HFFc6 (cell line): ENCODE results near the gene CDK11B. TPM values are rescaled to one million over a fixed set of nuclear protein-coding genes. Genes with fewer than 3 reads are reported as not detected.

Experiments
- DNase-seq: peaks from one replicate; pipeline ENCODE4 v3.0.0-alpha.2; 2018
- H3K27ac Mint-ChIP-seq: 2 replicates; pipeline ENCODE4 v1.8.0; 2020; ENCODE audit warnings: mild to moderate bottlenecking, mixed read lengths
- H3K27me3 Mint-ChIP-seq: 2 replicates; pipeline ENCODE4 v1.8.0; 2021; ENCODE audit warnings: mild to moderate bottlenecking, moderate library complexity, mixed read lengths; ENCODE audit not compliant: insufficient read depth
- H3K36me3 Mint-ChIP-seq: 2 replicates; pipeline ENCODE4 v1.8.0; 2021; ENCODE audit warnings: low read depth, mixed read lengths
- H3K4me1 Mint-ChIP-seq: 2 replicates; pipeline ENCODE4 v1.8.0; 2020; ENCODE audit warnings: low read depth, mixed read lengths
- H3K4me3 Mint-ChIP-seq: 2 replicates; pipeline ENCODE4 v1.8.0; 2020; ENCODE audit warnings: mild to moderate bottlenecking, moderate library complexity, mixed read lengths
- H3K9me3 Mint-ChIP-seq: 2 replicates; pipeline ENCODE4 v1.8.0; 2020; ENCODE audit warnings: mild to moderate bottlenecking, mixed read lengths
- total RNA-seq, 6 experiments: library from RNA; stranded (reverse); fragmentation: NEBNext Ultra II Directional; extraction: Animal tissue kit (Norgen Biotek cat#: 25700); gene quantifications; 2 replicates in 1 of 6; 3 replicates in 5 of 6; pipeline ENCODE4 v1.2.3, GENCODE V29; 2021
- TF ChIP-seq, protein P1 (sequence below): fragments of 200-600 bp; sonication (generic); IDR thresholded peaks from 2 replicates; pipeline ENCODE4 v1.5.0; 2021; ENCODE audit warnings: antibody characterized with exemption, mild to moderate bottlenecking

The CDK11B gene
- total RNA-seq, 6 experiments from 2014 or later: 21.6 to 27.5 (median 24.8) TPM

DNA sequence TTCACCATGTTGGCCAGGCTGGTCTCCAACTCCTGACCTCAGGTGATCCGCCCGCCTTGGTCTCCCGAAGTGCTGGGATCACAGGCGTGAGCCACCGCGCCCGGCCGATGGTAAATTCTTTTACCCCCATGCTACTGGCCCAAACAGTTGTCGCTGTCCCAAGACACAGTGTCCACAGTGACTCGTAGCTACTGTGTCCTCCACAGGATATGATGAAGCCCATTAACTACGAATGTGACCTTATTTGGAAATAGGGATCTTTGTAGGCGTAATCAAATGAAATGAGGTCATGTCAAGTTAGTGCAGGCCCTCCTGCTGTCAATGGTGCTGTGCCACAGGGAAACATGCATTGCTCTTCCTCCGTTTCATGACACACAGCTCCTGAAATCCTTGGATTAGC is 67.4 kb downstream of the CDK11B start:
- no peaks in the 10 kb centered on the region for H3K4me1 Mint-ChIP-seq
- no peak overlapping the region for H3K4me3 Mint-ChIP-seq
- H3K9me3 Mint-ChIP-seq: no peaks in the 10 kb centered on the region
- TF ChIP-seq, protein P1, sequence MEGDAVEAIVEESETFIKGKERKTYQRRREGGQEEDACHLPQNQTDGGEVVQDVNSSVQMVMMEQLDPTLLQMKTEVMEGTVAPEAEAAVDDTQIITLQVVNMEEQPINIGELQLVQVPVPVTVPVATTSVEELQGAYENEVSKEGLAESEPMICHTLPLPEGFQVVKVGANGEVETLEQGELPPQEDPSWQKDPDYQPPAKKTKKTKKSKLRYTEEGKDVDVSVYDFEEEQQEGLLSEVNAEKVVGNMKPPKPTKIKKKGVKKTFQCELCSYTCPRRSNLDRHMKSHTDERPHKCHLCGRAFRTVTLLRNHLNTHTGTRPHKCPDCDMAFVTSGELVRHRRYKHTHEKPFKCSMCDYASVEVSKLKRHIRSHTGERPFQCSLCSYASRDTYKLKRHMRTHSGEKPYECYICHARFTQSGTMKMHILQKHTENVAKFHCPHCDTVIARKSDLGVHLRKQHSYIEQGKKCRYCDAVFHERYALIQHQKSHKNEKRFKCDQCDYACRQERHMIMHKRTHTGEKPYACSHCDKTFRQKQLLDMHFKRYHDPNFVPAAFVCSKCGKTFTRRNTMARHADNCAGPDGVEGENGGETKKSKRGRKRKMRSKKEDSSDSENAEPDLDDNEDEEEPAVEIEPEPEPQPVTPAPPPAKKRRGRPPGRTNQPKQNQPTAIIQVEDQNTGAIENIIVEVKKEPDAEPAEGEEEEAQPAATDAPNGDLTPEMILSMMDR: no peak
- DNase-seq: no peak
- peaks cover 3% of the 10 kb centered on the region for H3K27me3 Mint-ChIP-seq
- no peak overlapping the region for H3K27ac Mint-ChIP-seq
- no peaks in the 10 kb centered on the region for H3K36me3 Mint-ChIP-seq

Other genes with a start within 250 kb of the CDK11B start
- gene ANKRD65, start 237.7 kb downstream of the CDK11B start, total RNA-seq: under 1 TPM in 2 of 6 experiments, not detected in 4; 0.14 TPM
- under 1 TPM in 5 of 6 experiments, not detected in 1; 0.12 to 0.33 (median 0.24) TPM for gene VWA1, start 223.3 kb downstream of the CDK11B start, total RNA-seq
- gene ATAD3C, start 209.3 kb downstream of the CDK11B start, total RNA-seq: under 1 TPM in 1 of 6 experiments, not detected in 5; 0.09 TPM
- gene ATAD3B, start 187.2 kb downstream of the CDK11B start, total RNA-seq: 10 to 100 TPM; 21.0 to 24.8 (median 23.0) TPM
- gene ATAD3A, start 146.8 kb downstream of the CDK11B start, total RNA-seq: 10 to 100 TPM; 48.7 to 61.5 (median 54.0) TPM
- gene TMEM240, start 118.4 kb downstream of the CDK11B start, total RNA-seq: 1 to 10 TPM; 2.8 to 5.1 (median 4.1) TPM
- 100 to 1,000 TPM; 132 to 156 (median 137) TPM for gene SSU72, start 84.1 kb downstream of the CDK11B start, total RNA-seq
- 1 to 10 TPM; 1.6 to 4.0 (median 2.0) TPM for gene FNDC10, start 58.9 kb downstream of the CDK11B start, total RNA-seq
- 10 to 100 TPM; 41.9 to 62.8 (median 44.0) TPM for gene MIB2, start 43.5 kb downstream of the CDK11B start, total RNA-seq
- 1 to 10 TPM; 2.8 to 7.1 (median 5.1) TPM for gene MMP23B, start 26.8 kb downstream of the CDK11B start, total RNA-seq
- 10 to 100 TPM; 30.1 to 40.9 (median 33.4) TPM for gene SLC35E2B, start 33.8 kb upstream of the CDK11B start, total RNA-seq
- 10 to 100 TPM; 23.1 to 27.2 (median 25.0) TPM for gene CDK11A, start 65.4 kb upstream of the CDK11B start, total RNA-seq
- 10 to 100 TPM; 50.3 to 68.8 (median 54.8) TPM for gene NADK, start 119.5 kb upstream of the CDK11B start, total RNA-seq
- 100 to 1,000 TPM; 502 to 618 (median 574) TPM for gene GNB1, start 232.1 kb upstream of the CDK11B start, total RNA-seq